GM23338 (cell line): Measurements from ENCODE around the gene NANOS2. TPM values are rescaled to one million over a fixed set of nuclear protein-coding genes. Genes with fewer than 3 reads are reported as not detected.

Source experiments
- ATAC-seq: fragments of 200-7000 bp; cut with Tn5 transposase; 3 replicates; pipeline ENCODE4 v1.9.1; 2020
- DNase-seq: peaks from one replicate; pipeline ENCODE4 v3.0.0-alpha.2; 2015; ENCODE audit warnings: low spot score
- H2AFZ ChIP-seq: fragments of 200-600 bp; sonication (generic); 2 replicates; pipeline ENCODE4 v1.8.0; 2016; ENCODE audit warnings: antibody characterized with exemption, mild to moderate bottlenecking, moderate library complexity
- H3F3A ChIP-seq: fragments of 200-600 bp; sonication (generic); replicated peaks from 2 replicates; pipeline ENCODE4 v1.8.0; 2017; ENCODE audit warnings: antibody characterized with exemption, mixed run types, low read depth
- H3K27ac ChIP-seq: fragments of 200-600 bp; sonication (generic); 2 replicates; pipeline ENCODE4 v1.6.1; 2016; ENCODE audit warnings: low read depth
- H3K27me3 ChIP-seq: fragments of 200-600 bp; sonication (generic); 2 replicates; pipeline ENCODE4 v1.8.0; 2016; ENCODE audit warnings: mild to moderate bottlenecking, mixed run types, moderate library complexity; ENCODE audit not compliant: insufficient read depth
- H3K36me3 ChIP-seq: fragments of 200-600 bp; sonication (generic); 2 replicates; pipeline ENCODE4 v1.8.0; 2016; ENCODE audit warnings: mild to moderate bottlenecking; ENCODE audit not compliant: insufficient read depth
- H3K4me1 ChIP-seq: fragments of 200-600 bp; sonication (generic); 2 replicates; pipeline ENCODE4 v1.8.0; 2016; ENCODE audit warnings: mild to moderate bottlenecking, moderate library complexity; ENCODE audit not compliant: insufficient read depth
- H3K4me2 ChIP-seq: fragments of 200-600 bp; sonication (generic); 2 replicates; pipeline ENCODE4 v1.7.1; 2017; ENCODE audit warnings: mixed run types
- H3K4me3 ChIP-seq: fragments of 200-600 bp; sonication (generic); 2 replicates; pipeline ENCODE4 v1.6.1; 2016; ENCODE audit warnings: mixed run types
- H3K79me2 ChIP-seq: fragments of 200-600 bp; sonication (generic); replicated peaks from 2 replicates; pipeline ENCODE4 v1.8.0; 2017; ENCODE audit warnings: mild to moderate bottlenecking; ENCODE audit not compliant: insufficient read depth
- H3K9me2 ChIP-seq: fragments of 200-600 bp; sonication (generic); 2 replicates; pipeline ENCODE4 v1.8.0; 2017; ENCODE audit not compliant: insufficient read depth
- H4K20me1 ChIP-seq: fragments of 200-600 bp; sonication (generic); replicated peaks from 2 replicates; pipeline ENCODE4 v1.8.0; 2017; ENCODE audit warnings: mild to moderate bottlenecking; ENCODE audit not compliant: insufficient read depth
- H3K27ac Mint-ChIP-seq: 2 replicates; pipeline ENCODE4 v1.8.0; 2020; ENCODE audit warnings: inconsistent platforms, mild to moderate bottlenecking, moderate library complexity, mixed read lengths
- H3K27me3 Mint-ChIP-seq: 3 replicates; pipeline ENCODE4 v1.8.0; 2022; ENCODE audit warnings: low read depth, mild to moderate bottlenecking, moderate library complexity, mixed read lengths, inconsistent platforms; ENCODE audit not compliant: insufficient read depth, poor library complexity
- H3K36me3 Mint-ChIP-seq: 3 replicates; pipeline ENCODE4 v1.8.0; 2021; ENCODE audit warnings: low read depth, mild to moderate bottlenecking, inconsistent platforms, moderate library complexity, mixed read lengths
- H3K4me1 Mint-ChIP-seq: 3 replicates; pipeline ENCODE4 v1.8.0; 2020; ENCODE audit warnings: mild to moderate bottlenecking, inconsistent platforms, mixed read lengths
- H3K4me3 Mint-ChIP-seq: 3 replicates; pipeline ENCODE4 v1.8.0; 2021; ENCODE audit warnings: moderate library complexity, mild to moderate bottlenecking, inconsistent platforms, mixed read lengths
- H3K9me3 Mint-ChIP-seq: 3 replicates; pipeline ENCODE4 v1.8.0; 2020; ENCODE audit warnings: moderate library complexity, mild to moderate bottlenecking, inconsistent platforms, mixed read lengths
- CREB1 ChIP-seq: fragments of 250-450 bp; sonication (Bioruptor Pico); IDR thresholded peaks from 2 replicates; pipeline ENCODE4 v1.5.0; 2020; ENCODE audit warnings: low read depth, mild to moderate bottlenecking, moderate library complexity
- CTCF ChIP-seq, 2 experiments: fragments of 200-600 bp in 1 of 2; sonication (generic) in 1 of 2; conservative IDR thresholded peaks; 2 replicates each; pipeline versions ENCODE4 v1.5.1 to v1.6.1; 2016 to 2017; ENCODE audit warnings: antibody characterized with exemption in 2 of 2, low read depth in 2 of 2, mild to moderate bottlenecking in 2 of 2, moderate library complexity in 1 of 2
- ETS1 ChIP-seq: IDR thresholded peaks from 2 replicates; pipeline ENCODE4 v1.6.1; 2016; ENCODE audit warnings: antibody characterized with exemption
- EZH2 ChIP-seq: fragments of 200-600 bp; sonication (generic); IDR thresholded peaks from one replicate; pipeline ENCODE4 v1.8.0; 2017; ENCODE audit warnings: antibody characterized with exemption, mild to moderate bottlenecking, low read depth; ENCODE audit not compliant: unreplicated experiment
- EZH2phosphoT487 ChIP-seq: fragments of 200-600 bp; sonication (generic); IDR thresholded peaks from one replicate; pipeline ENCODE4 v1.8.1; 2018; ENCODE audit warnings: antibody characterized with exemption; ENCODE audit not compliant: unreplicated experiment
- JUNB ChIP-seq: IDR thresholded peaks from one replicate; pipeline ENCODE4 v1.6.1; 2016; ENCODE audit warnings: antibody characterized with exemption; ENCODE audit not compliant: unreplicated experiment
- NANOG ChIP-seq: IDR thresholded peaks from 2 replicates; pipeline ENCODE4 v1.6.1; 2016; ENCODE audit warnings: antibody characterized with exemption, borderline replicate concordance
- POLR2AphosphoS5 ChIP-seq: IDR thresholded peaks from 2 replicates; pipeline ENCODE4 v1.6.1; 2016; ENCODE audit warnings: antibody characterized with exemption, low read depth
- STAT1 ChIP-seq: IDR thresholded peaks from one replicate; pipeline ENCODE4 v1.6.1; 2016; ENCODE audit warnings: antibody characterized with exemption; ENCODE audit not compliant: unreplicated experiment
- ZNF114 ChIP-seq: fragments of 250-450 bp; sonication (Bioruptor Pico); IDR thresholded peaks from 2 replicates; pipeline ENCODE4 v1.5.0; 2020; ENCODE audit warnings: mild to moderate bottlenecking, moderate library complexity
- ZNF331 ChIP-seq: fragments of 250-450 bp; sonication (Bioruptor Pico); IDR thresholded peaks from 2 replicates; pipeline ENCODE4 v1.5.0; 2020; ENCODE audit warnings: low read depth, mild to moderate bottlenecking, moderate library complexity
- ZNF462 ChIP-seq: fragments of 250-450 bp; sonication (Bioruptor Pico); IDR thresholded peaks from 2 replicates; pipeline ENCODE4 v1.5.0; 2020; ENCODE audit warnings: mild to moderate bottlenecking, moderate library complexity
- polyA plus RNA-seq: library from polyadenylated mRNA; unstranded; fragments of >200 nt; fragmentation: Nextera tagmentation; extraction: Ambion mirVana; gene quantifications from 2 replicates; pipeline ENCODE4 v1.2.1, GENCODE V29; 2016
- total RNA-seq: library from RNA; depleted of rRNA; stranded (reverse); fragments of >200 nt; shearing (Covaris generic); gene quantifications from 2 replicates; pipeline ENCODE4 v1.2.3, GENCODE V29; 2014
- TF ChIP-seq, protein P1 (sequence below): IDR thresholded peaks from one replicate; pipeline ENCODE4 v1.6.1; 2018; ENCODE audit warnings: antibody characterized with exemption; ENCODE audit not compliant: unreplicated experiment

The NANOS2 gene
- total and polyA plus RNA-seq, 2 experiments from 2014 or later = 0.11 to 0.14 TPM

DNA sequence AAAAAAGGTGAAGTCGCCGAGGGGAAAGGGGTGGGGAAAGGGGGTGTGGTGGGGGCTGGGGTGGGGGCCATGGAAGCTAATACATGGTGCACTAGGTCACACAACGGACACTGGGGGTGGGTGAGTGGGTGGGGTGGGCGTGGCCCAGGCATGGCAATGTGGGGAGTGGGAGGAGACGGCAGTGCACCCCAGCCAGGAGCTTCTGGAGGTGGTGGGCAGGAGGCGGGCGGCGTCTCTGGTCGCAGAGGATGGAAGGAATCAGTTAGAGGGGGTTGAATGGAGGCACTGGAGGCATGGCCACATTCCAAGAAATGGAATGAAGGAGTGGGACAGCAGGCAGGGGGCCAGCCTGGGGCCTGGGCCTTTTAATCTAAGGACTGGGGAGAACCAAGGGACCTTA is 19.2 kb upstream of the NANOS2 start:
- H3K4me3 Mint-ChIP-seq = no peak overlapping the region
- H2AFZ ChIP-seq = no peak overlapping the region
- H3K4me1 ChIP-seq = peaks cover 7% of the 10 kb centered on the region; the same call in 1 of the 2 replicates
- ATAC-seq (no peak), DNase-seq (no peak)
- H3K9me2 ChIP-seq = no peaks in the 10 kb centered on the region
- peaks cover 20% of the 10 kb centered on the region for H3K4me1 Mint-ChIP-seq
- TF ChIP-seq ZNF114 (CRISPR knock-in tag) (no peak), POLR2AphosphoS5 (no peak), CTCF (conservative IDR thresholded peaks at IDR 0.05; ENCODE audit: low read depth in 2 of 2) (no peak), ZNF331 (CRISPR knock-in tag) (no peak), EZH2 (no peak), JUNB (no peak), CREB1 (CRISPR knock-in tag) (no peak), ETS1 (no peak), STAT1 (no peak), ZNF462 (no peak), NANOG (no peak), EZH2phosphoT487 (no peak)
- TF ChIP-seq, protein P1, sequence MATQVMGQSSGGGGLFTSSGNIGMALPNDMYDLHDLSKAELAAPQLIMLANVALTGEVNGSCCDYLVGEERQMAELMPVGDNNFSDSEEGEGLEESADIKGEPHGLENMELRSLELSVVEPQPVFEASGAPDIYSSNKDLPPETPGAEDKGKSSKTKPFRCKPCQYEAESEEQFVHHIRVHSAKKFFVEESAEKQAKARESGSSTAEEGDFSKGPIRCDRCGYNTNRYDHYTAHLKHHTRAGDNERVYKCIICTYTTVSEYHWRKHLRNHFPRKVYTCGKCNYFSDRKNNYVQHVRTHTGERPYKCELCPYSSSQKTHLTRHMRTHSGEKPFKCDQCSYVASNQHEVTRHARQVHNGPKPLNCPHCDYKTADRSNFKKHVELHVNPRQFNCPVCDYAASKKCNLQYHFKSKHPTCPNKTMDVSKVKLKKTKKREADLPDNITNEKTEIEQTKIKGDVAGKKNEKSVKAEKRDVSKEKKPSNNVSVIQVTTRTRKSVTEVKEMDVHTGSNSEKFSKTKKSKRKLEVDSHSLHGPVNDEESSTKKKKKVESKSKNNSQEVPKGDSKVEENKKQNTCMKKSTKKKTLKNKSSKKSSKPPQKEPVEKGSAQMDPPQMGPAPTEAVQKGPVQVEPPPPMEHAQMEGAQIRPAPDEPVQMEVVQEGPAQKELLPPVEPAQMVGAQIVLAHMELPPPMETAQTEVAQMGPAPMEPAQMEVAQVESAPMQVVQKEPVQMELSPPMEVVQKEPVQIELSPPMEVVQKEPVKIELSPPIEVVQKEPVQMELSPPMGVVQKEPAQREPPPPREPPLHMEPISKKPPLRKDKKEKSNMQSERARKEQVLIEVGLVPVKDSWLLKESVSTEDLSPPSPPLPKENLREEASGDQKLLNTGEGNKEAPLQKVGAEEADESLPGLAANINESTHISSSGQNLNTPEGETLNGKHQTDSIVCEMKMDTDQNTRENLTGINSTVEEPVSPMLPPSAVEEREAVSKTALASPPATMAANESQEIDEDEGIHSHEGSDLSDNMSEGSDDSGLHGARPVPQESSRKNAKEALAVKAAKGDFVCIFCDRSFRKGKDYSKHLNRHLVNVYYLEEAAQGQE = no peak
- no peaks in the 10 kb centered on the region for H3K79me2 ChIP-seq
- H3K4me2 ChIP-seq = no peak overlapping the region
- no peaks in the 10 kb centered on the region for H3K9me3 Mint-ChIP-seq
- H3K36me3 ChIP-seq = no peaks in the 10 kb centered on the region
- H3K4me3 ChIP-seq = no peak overlapping the region
- H3K27ac Mint-ChIP-seq = no peak overlapping the region
- no peak overlapping the region for H3K27ac ChIP-seq
- peaks cover 22% of the 10 kb centered on the region for H3K27me3 Mint-ChIP-seq
- H4K20me1 ChIP-seq = no peaks in the 10 kb centered on the region
- 0 out of 2 replicates have a peak, but pooled peaks cover 7% of the 10 kb centered on the region for H3F3A ChIP-seq
- H3K36me3 Mint-ChIP-seq = peaks cover under 1% of the 10 kb centered on the region; the same call in 2 of the 3 replicates
- peaks cover 18% of the 10 kb centered on the region for H3K27me3 ChIP-seq
